ENCODE results near the gene TENM4. TPM values are rescaled to one million over a fixed set of nuclear protein-coding genes. Genes with fewer than 3 reads are reported as not detected.

The TENM4 gene
- total and polyA plus RNA-seq, 10 of the 15 experiments (the other 5 are each of a cell fraction or from before 2014, with no cell fraction given): 0.03 to 0.12 (median 0.06) TPM; not detected in 7

GRCh38 chr11:79150966-79151365 lies 289.9 kb downstream of the TENM4 start (continued):
- TF ChIP-seq, protein P1, sequence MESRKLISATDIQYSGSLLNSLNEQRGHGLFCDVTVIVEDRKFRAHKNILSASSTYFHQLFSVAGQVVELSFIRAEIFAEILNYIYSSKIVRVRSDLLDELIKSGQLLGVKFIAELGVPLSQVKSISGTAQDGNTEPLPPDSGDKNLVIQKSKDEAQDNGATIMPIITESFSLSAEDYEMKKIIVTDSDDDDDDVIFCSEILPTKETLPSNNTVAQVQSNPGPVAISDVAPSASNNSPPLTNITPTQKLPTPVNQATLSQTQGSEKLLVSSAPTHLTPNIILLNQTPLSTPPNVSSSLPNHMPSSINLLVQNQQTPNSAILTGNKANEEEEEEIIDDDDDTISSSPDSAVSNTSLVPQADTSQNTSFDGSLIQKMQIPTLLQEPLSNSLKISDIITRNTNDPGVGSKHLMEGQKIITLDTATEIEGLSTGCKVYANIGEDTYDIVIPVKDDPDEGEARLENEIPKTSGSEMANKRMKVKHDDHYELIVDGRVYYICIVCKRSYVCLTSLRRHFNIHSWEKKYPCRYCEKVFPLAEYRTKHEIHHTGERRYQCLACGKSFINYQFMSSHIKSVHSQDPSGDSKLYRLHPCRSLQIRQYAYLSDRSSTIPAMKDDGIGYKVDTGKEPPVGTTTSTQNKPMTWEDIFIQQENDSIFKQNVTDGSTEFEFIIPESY (IDR thresholded peaks at IDR 0.05): no peak
- TF ChIP-seq TCF12 (IDR thresholded peaks at IDR 0.05; ENCODE audit: low read depth, low read length): no peak

DNA sequence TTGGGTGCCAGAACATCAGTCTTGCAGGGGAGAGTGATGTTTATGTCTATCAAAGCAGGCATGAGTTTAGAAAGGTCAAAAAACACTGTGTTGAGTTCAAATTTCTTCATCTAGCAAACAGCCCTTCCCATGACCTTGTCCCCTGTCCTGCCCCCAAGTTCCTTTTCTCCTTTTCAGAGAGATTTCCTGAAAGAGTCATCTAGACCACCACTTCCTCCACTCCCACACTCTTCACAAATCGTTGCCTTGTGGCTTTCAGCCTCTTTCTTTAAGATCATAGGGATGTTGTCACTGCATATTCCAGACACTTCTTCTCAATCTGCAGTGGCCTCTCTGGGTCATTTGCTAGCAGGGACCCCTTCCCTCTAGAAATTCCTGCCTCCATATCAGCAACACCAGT lies 290.5 kb downstream of the TENM4 start:
- Histone ChIP-seq H4K20me1 (ENCODE audit: control insufficient read depth, insufficient read depth) (no peaks in the 10 kb centered on the region), H3K79me2 (ENCODE audit: control insufficient read depth, insufficient read depth, low read length) (no peaks in the 10 kb centered on the region), H3K9ac (ENCODE audit: control insufficient read depth, insufficient read depth, low read length) (no peak overlapping the region), H3K4me1 (ENCODE audit: control insufficient read depth, insufficient read depth, low read length) (no peaks in the 10 kb centered on the region), H3K4me2 (ENCODE audit: control insufficient read depth, insufficient read depth) (no peak overlapping the region), H3K27ac (ENCODE audit: control insufficient read depth, insufficient read depth) (no peak overlapping the region), H3K27me3 (replicated peaks in 1 of 2; ENCODE audit: control insufficient read depth in 2 of 2, insufficient read depth in 2 of 2, low read length in 1 of 2) (no peaks in the 10 kb centered on the region; a peak in 3 of 4 replicates), H3K9me3 (replicated peaks; ENCODE audit: control insufficient read depth, insufficient read depth, low read length) (no peaks in the 10 kb centered on the region), H2AFZ (ENCODE audit: control insufficient read depth, low read depth, low read length) (no peak overlapping the region), H3K36me3 (ENCODE audit: control insufficient read depth in 2 of 2, insufficient read depth in 2 of 2, low read length in 1 of 2) (no peaks in the 10 kb centered on the region), H3K4me3 (no peak overlapping the region)
- ChIA-PET SMC1A (ENCODE audit: uncharacterized antibody, unreplicated experiment) (no interaction called here), RAD21 (ENCODE audit: unreplicated experiment) (no interaction called here), POLR2A (no interaction called here), CTCF (no interaction called here)
- FAIRE-seq: no peak
- intact Hi-C loops (cut with micrococcal nuclease; ENCODE audit: unreplicated experiment) (no loop called here), in situ Hi-C loops (cut with MboI) (no loop called here)
- WGBS (ENCODE audit: insufficient coverage, insufficient replicate concordance, low lambda C conversion rate, missing lambda C conversion rate): 0% methylated on average over 1 of the region's 1 CpG
- DNase-seq (ENCODE audit: low read depth, low spot score): no peak
- BruUV-seq (replicated peaks): no TSS peak
- no peak for TF ChIP-seq BMI1 (IDR thresholded peaks at IDR 0.05; ENCODE audit: borderline replicate concordance)
- no peak for TF ChIP-seq PML (IDR thresholded peaks at IDR 0.05; ENCODE audit: low read length)
- no peak for TF ChIP-seq TCF12 (IDR thresholded peaks at IDR 0.05; ENCODE audit: low read depth, low read length)
- TF ChIP-seq EP300 (IDR thresholded peaks at IDR 0.05; ENCODE audit: borderline replicate concordance in 1 of 2, control insufficient read depth in 1 of 2, low read depth in 2 of 2, low read length in 2 of 2): no peak
- no peak for ATAC-seq
